ENCODE measurements around the gene AZIN2.

The AZIN2 gene

DNA sequence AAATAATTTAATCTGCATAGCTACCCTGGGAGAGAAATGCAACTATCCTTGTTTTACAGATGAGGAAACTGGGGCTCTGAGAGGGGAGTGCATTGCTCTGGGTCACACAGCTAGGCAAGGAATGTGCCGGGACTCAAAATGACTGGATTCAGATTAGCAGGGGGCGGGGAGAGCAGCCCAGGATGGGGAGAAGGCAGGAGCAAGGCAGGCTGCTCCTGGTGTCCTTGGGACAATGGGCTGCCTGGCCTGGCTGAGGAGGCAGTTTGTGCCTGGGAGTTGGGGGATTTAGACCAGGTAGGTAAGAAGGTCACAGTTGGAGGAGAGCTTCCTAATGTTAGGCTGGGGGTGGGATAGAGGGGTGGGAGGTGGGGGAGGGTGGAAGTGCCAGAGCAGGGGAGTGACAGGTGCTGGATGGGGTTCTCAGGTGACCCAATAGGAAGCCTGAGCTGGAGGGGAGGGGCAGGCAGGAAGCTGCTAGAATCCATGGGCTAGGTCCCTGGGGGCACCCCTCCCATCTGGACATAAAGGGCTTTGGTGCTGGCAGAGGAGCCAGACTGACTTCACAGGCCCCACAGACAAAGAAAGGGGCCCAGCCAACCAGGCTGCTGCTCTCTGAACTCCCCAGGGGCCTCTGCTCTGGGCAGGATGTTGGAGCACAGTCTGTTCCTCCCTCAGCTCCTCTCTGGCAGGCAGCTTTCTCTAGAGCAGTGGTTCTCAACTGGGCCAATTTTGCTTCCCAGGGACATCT, 71.9 kb downstream of the AZIN2 start:
- DNase-seq (ENCODE audit: extremely low spot score): no peak
- ChIA-PET CTCF (no interaction called here), POLR2A (no interaction called here)
- TF ChIP-seq CTCF (IDR thresholded peaks at IDR 0.05; ENCODE audit: control extremely low read depth, extremely low read depth, low read depth, missing control alignments): no peak

DNA sequence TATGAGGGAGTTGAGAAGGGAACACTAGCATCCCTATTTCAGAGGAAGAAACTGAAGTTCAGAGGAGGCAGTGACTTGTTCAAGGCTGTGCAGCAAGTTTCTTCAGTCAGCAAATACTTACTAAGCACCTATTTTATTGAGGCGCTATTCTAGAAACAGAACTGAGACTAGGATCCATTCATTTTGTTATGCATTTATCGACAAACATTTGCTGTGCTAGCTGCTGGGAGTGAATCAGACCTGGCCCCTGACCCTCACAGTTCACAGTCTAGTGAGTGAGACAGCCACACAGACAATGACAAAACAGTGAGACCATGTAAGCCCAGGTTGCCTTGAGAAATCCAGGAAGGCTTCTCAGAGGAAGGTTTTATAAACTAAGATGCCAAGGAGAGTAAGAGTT, 72.7 kb downstream of the AZIN2 start:
- CTCF ChIA-PET: no interaction called here
- no peak for TF ChIP-seq CTCF (IDR thresholded peaks at IDR 0.05; ENCODE audit: control extremely low read depth, extremely low read depth, low read depth, missing control alignments)
- POLR2A ChIA-PET: no interaction called here
- no peak for DNase-seq (ENCODE audit: extremely low spot score)

GRCh38 chr1:33155877-33156538, 75.1 kb downstream of the AZIN2 start:
- CTCF ChIA-PET: no interaction called here
- no peak for DNase-seq (ENCODE audit: extremely low spot score)
- no peak for TF ChIP-seq CTCF (IDR thresholded peaks at IDR 0.05; ENCODE audit: control extremely low read depth, extremely low read depth, low read depth, missing control alignments)
- POLR2A ChIA-PET: no interaction called here

DNA sequence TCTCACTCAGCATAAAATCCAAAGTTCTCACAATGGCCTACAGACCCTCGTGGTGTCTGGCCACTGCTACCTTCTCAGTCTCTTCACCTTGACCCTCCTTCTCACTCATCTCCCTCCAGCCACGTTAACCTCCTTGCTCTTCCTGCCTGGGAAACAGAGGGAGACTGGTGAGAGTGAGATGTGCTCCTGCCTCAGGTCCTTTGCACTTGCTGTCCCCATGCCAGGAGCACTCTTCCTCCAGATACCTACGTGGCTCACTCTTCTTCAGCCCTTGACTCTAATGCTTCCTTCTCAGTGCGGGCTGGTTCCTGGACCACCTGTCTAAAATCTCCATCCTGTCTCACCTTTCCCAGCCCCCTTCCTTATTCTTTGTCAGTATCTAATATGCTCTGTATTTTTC, 76.2 kb downstream of the AZIN2 start:
- POLR2A ChIA-PET: no interaction called here
- no peak for TF ChIP-seq CTCF (IDR thresholded peaks at IDR 0.05; ENCODE audit: control extremely low read depth, extremely low read depth, low read depth, missing control alignments)
- CTCF ChIA-PET: interaction anchor here (1.5 kb wide), 1 partner anchor 11 kb away, joined by 4 read pairs; no protein-coding TSS in a partner anchor
- DNase-seq (ENCODE audit: extremely low spot score): no peak

DNA sequence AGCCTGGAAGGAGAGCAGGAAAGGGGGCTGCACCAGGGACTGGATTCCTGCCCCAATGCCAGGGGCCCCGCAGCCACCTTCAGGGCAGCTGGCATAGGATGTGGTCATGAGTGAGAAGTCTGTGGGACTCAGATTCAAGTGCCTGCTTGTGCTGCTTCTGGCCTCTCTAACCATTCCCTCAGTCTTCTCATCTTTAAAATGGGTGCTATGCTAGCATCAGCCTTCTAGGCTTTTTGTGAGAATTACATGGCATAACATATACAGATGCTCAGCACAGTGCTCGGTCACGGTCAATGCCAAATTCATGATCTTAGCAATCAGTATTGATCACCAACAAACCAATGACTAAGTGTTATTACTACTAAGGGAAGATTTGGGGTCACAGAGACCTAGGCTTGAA, 77.4 kb downstream of the AZIN2 start:
- no peak for DNase-seq (ENCODE audit: extremely low spot score)
- no peak for TF ChIP-seq CTCF (IDR thresholded peaks at IDR 0.05; ENCODE audit: control extremely low read depth, extremely low read depth, low read depth, missing control alignments)
- CTCF ChIA-PET: interaction anchor here (1.1 to 1.5 kb wide), 2 partner anchors 10 to 31 kb away, joined by 3 to 4 read pairs; no protein-coding TSS in a partner anchor
- POLR2A ChIA-PET: no interaction called here

DNA sequence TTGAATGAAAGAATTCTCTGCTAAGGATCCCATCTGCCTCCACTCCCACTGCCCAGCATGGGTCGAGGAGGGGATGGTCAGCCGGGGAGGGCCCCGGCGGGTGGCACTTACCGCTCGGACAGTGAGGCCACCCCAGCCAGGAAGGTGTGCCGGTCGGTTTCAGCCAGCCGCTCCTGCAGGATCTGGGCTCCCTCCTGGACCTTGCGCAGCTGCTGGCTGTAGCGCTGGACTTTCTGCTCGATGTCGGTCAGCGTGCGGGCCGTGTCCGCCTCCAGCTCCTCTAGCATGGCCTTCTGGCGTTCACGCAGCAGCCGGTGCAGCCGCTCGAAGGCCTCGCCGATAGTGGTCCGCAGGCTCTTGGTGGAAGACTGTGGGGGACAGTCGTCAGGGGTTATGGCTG, 78.6 kb downstream of the AZIN2 start:
- no peak for DNase-seq (ENCODE audit: extremely low spot score)
- POLR2A ChIA-PET: no interaction called here
- no peak for TF ChIP-seq CTCF (IDR thresholded peaks at IDR 0.05; ENCODE audit: control extremely low read depth, extremely low read depth, low read depth, missing control alignments)
- CTCF ChIA-PET: interaction anchor here (1.3 to 1.9 kb wide), 2 partner anchors 10 to 15 kb away, joined by 3 to 4 read pairs; no protein-coding TSS in a partner anchor
